GM04504 (cell line): ENCODE results near the gene PMFBP1.

Experiments
- DNase-seq: peaks from one replicate; pipeline ENCODE4 v3.0.0-alpha.2; 2012; ENCODE audit warnings: low read depth

The PMFBP1 gene, protein sequence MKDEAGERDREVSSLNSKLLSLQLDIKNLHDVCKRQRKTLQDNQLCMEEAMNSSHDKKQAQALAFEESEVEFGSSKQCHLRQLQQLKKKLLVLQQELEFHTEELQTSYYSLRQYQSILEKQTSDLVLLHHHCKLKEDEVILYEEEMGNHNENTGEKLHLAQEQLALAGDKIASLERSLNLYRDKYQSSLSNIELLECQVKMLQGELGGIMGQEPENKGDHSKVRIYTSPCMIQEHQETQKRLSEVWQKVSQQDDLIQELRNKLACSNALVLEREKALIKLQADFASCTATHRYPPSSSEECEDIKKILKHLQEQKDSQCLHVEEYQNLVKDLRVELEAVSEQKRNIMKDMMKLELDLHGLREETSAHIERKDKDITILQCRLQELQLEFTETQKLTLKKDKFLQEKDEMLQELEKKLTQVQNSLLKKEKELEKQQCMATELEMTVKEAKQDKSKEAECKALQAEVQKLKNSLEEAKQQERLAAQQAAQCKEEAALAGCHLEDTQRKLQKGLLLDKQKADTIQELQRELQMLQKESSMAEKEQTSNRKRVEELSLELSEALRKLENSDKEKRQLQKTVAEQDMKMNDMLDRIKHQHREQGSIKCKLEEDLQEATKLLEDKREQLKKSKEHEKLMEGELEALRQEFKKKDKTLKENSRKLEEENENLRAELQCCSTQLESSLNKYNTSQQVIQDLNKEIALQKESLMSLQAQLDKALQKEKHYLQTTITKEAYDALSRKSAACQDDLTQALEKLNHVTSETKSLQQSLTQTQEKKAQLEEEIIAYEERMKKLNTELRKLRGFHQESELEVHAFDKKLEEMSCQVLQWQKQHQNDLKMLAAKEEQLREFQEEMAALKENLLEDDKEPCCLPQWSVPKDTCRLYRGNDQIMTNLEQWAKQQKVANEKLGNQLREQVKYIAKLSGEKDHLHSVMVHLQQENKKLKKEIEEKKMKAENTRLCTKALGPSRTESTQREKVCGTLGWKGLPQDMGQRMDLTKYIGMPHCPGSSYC

DNA sequence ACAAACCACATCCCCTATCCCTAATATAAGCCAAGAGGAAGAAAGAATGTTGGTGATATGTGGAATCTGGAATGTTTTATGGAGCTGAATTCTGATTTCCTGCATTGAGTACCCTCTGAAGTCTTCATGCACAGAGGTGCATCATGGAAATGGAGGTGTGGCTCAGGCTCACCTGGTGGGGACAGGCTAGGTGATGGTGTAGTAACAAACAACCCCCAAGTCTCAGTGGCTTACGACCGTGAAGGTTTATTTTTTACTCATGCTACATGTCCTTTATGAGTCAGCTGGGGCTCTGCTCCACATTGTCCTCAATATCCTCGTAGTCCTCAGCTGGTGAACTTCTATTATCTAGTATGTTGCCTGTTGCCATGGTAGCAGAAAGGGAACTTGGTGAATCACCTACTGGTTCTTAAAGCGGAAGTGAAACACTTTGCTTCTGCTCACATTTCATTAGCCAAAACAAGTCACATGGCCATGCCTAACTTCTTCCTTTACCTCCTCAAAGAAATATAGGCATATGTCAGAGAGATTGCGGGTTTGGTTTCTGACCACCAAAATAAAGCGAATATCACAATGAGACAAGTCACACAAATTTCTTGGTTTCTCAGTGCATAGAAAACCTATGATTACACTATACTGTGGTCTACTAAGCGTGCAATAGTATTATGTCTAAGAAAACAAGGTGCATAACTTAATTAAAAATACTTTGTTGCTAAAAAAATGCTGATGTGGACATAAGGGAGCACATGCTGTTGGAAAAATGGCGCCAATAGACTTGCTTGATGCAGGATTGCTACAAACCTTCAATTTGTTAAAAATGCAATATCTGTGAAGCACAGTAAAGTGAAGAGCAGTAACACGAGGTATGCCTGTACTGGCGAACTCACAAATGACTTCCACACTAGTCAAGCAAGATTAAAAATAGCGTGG, at the start of gene PMFBP1:
Gene PMFBP1, minus strand, starts transcription at position 51 of the 930 bp plus-strand sequence. CDS start 947 bp downstream, outside the sequence.
- peak; percentile 44 for DNase-seq

DNA sequence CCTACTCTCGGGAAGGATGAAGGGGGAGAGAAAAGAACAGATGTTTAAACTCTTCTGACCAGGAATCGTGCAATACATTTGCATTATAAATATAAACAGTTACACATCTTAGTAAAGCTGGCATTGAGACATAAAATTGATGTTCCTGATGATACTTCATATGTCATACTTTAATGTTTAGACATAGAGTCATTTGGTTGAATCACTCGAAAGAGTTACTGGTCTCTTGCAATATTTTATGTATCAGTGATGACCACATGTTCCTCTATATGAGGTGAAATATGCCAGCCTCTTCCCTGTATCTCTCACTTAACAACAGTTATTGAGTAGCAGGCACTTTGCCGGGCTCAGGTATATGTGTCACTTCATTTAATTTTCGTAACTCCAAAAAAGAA, 49.7 kb upstream of the PMFBP1 start:
- no peak for DNase-seq

DNA sequence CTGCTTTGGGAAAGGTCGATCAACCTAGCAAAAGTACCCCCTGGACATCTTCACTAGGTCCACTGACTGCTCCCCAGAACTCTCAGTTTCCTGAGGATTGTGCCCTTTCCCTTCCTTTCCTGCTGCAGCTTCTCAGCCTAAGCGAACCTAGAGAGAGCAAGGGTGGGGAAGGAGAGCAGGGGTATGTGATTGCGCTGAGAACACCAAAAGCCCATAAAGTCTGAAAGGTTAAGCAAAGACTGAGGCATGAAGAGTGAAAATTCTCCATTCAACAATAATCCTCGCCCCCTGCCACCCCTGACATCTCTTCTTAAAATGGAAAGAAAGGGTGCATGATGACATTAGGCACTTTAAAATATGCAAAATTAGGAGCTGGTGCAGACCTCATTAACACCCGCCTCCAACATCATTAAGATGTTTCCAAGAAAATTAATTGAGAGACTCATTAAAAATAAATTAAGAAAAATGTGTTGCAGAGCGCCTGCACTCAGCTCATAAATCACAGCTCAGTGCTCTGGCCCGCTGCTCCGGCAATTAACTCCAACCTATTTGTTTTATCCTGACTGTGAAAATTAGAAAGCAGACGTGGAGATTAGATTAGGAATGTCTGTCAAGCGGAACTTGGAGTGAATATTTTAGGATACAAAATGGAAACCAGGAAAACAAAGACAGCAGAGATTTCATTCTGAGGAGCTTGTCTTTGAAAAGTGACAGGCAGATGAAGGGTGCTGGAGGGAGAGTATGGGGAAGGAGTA, 49.1 kb upstream of the PMFBP1 start:
- no peak for DNase-seq

DNA sequence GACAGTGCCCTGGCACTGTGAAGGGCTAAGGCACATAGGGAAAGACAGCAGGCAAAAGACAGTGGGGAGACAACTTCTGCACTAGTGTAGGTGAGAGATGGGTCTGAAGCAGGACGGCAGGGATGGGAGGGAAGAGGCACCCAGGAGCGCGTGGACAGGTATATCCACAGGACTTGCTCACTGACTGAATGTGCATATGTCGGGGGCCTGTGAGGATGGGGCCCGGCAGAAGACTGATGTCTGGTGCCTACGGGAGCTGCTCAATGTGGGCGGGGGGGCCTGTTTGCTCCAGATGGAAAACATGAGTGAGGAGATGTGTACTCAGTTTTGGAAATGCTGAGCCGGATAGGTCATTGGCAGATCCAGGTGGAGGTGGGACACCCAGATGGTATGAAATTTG, 47.3 kb upstream of the PMFBP1 start:
- DNase-seq, result no peak

DNA sequence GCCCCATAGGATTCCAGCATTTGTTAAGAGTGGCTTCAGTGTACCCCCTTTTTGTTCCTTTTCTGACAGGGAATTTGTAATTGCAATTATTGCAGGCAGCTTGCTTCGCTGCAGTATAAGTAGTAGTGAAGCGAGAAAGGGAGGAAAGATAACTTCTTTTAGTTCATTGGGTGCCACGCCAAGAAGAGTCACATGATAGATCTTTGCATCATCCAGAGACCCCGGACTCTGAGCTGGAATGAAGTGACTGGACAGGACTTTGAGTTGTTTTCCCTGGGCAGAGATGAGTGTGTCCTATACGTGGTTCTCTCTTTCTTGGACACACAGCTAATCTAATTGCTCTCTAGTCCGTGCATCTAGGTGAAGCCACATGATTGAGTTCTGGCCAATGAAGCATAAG, 44.8 kb upstream of the PMFBP1 start:
- no peak for DNase-seq

DNA sequence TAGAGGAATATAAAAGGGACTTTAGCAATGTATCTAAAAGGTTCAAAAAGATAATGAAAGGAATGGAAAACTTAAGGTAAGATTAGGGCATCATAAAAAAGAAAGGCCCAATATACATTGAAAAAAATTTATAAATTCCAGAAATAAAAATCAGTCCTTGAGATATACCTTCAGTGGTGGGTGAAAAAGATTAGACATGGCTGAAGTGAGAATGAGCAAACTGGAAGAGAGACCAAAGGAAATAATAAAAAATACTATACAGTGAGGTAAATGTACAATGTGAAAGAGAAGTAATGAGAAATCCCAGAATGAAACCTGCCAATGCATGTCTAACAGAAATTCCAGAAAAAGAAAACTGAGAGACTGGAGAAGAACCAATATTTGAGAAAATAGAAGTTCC, 42.9 kb upstream of the PMFBP1 start:
- no peak for DNase-seq

DNA sequence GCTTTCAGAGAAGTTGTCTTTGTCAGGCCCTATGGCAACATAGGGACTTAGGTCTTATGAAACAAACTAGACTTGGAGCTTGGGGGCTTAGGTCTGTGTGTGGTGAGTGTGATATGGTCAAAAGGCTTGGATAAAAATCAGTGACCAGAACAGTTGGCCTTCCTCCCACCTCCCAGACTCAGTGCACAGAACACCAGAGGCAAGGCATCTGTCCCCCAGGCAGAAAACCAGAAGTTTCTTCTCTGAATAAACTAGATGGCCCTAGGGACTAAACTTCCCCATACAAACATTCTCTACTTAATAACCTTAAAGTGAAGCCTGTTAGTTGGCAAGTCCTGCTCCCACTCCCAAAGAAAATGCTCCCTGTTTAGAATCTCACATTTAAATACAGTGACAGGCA, 39.2 kb upstream of the PMFBP1 start:
- DNase-seq, result no peak

DNA sequence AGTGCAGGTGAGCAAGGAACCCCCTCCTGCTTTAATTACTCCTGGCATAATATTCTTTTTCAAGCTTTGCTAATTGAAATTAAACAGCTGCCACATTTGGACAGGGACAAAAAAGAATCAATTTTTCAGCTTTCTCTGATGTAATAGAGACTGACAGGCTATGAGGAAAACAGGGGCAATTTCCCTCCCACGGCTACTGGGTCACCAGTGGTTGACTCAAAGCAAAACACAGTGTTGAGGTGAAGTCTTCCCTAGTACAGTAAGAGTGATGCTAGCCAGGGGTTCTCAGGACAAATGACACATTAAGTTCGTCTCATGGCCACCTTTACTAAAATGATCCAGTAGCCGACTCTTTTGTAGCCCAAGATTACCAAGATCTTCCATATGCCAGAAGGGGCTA, 38.6 kb upstream of the PMFBP1 start:
- no peak for DNase-seq

DNA sequence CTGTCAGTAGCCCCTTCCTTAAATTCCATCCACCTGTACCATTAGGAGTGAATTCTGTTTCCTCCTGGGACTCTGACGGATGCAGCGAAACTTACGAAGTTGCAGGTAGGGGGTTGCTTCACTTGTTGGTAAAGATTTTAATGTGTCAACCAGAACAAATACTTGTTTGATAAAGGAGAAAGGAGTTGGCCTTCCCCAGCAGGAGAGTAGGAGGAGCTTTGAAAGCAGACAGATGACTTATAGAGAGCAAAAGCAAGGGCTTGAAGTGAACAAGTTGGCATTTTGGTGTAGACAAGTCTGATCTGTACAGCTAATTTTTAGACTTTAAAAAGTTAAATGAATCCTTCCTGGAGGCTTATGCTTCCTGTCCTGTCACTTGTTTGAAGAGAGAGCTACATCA, 38.1 kb upstream of the PMFBP1 start:
- DNase-seq, result no peak

DNA sequence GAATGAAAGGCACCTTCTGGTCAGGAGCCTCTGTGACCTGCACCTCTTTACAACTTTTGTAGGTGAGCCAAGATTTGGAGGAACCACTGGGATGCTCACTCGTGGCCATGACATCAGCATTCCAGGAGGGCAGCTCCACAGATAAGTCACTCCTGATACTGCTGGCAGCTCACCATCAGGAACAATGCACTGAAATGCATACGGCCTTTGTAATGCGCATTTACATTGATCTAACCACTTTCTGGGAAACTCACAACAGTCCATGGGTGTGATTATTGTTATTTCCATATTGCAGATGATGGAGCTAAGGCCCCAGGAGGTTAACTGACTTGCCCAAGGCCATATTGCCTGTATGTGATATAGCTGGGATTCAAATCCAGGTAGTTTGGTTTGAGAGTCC, 34.3 kb upstream of the PMFBP1 start:
- no peak for DNase-seq

DNA sequence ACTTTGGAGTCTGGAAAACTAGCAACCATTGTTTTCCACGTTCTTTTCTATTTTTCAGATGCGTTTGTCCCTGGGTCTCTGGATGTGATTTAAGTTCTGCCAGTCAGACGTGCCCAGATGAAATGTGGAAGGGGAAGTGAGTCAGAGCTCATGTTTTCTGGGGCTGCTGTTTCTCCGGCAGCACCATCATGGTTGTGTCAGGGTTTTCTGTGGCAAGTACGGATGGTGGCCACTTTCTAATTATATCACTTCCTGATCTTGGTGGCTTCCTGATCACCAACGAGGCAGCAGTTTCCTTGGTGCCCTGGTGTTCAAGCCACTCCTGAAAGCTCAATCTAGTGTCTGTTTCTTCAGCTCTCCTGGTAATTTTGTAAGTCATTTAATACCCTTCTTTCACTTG, 31.4 kb upstream of the PMFBP1 start:
- DNase-seq, result no peak

DNA sequence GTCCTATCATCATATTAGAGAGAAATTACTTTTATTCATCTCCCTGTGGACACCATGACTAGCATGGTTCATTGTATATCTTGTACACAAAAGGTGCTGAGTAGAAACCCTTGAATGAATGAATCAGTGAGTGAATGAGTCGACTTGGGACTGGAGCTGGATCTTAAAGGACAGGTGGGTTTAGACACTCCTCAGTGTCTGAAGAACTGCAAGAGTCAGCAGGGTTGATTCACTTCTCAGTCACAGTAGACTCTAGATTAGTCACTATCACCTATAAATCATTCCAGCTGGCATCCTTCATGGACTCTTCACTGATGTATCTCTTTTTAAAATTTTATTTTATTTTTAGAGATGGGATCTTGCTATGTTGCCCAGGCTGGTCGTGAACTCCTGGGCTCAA, 30.1 kb upstream of the PMFBP1 start:
- DNase-seq, result no peak

DNA sequence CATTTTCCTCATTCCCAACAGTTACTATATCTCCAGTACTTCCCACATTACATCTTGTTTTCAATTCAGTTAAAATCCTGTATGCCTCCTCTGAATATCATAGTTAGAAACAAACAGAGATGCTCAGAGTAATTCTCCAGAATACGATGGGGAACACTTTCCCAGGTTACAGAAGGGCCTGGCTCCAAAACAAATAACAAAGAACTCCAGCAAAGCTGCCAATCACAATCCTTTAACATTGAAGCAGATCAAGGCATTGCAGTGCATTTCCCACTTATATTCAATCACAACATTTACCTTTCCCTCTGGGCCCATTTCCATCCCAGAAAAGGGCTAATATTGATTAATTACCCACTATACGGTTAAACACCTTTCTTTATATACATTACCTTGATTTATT, 29.4 kb upstream of the PMFBP1 start:
- DNase-seq, result no peak

DNA sequence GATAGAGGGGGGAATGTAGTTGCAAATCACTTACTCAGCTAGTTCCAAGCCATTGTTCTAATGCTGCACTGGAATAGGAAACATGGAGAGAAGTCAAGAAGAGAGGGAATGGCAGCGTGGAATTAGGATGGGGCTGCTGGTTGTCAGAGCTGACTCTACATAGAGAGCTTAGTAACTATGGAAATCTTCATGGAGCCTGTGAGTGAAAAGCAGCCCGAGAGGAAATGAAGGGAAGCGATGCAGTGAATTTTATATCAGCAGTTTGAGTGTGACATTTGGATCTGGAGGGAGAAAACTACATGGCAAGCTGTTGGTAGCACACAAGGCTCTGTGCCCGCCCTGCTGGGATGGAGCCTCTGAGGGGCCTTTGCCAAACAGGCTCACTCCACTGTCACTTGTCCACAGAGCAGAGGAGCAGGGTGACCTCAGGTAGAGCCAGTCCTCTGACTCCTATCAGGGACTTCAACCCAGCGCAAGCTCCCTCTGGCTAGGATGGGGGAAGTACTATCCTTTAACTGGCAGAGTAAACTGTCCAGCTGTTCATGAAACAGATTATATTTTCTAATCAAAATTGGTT, 27.9 kb upstream of the PMFBP1 start:
- DNase-seq, result no peak

DNA sequence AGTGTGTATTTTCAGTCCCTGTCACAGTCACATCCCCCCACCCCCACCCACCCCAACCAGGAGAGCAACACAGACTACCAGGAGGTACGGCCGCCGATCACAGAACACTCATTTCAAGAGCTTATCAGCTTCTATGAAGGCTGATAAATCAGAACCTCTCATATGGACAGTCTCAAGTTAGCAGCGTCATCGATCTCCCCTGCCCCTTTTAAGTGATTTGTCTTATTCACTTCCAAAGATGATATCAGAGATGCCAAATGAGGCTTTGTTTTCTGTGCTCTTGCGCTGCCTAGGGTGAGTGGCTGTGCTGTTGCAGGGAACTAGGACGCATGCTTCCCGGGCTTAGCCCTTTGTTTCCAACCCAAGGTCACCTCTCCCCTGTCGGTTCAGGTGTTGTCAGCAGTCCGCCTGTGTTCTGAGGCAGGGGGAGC, 26.8 kb upstream of the PMFBP1 start:
- no peak for DNase-seq

DNA sequence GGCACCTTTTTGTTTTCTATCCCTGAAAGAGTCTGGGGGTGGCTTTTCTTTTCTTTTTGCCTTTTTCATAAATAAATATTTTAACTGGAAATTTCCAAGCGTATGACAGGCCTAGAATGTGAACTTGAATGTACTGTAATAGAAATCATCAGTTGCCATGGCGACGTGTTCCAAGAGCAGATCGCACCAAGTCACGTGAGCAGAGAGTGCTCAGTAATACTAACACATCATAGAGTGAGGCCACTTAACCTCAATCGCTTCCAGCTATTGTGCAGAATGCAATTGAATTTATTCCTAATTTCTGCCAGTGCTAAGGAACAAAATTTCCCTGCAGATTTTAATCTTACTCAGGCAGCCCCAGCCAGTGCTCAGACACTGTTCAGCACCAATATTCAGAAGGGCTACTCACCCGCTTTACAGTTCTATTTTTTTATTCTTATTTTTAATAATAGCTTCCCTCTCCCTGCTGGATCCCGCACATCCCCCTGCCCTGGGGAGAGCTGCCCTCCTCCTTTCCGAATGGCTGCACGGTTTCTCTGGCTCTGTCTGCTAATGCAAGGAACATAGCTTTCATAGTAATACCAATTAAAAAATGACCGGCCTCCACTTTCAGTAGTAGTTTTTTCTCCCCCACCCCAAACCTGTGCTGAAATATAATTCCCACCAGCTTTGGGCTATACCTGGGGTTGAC, 26.2 kb upstream of the PMFBP1 start:
- DNase-seq, result peak; percentile 67

DNA sequence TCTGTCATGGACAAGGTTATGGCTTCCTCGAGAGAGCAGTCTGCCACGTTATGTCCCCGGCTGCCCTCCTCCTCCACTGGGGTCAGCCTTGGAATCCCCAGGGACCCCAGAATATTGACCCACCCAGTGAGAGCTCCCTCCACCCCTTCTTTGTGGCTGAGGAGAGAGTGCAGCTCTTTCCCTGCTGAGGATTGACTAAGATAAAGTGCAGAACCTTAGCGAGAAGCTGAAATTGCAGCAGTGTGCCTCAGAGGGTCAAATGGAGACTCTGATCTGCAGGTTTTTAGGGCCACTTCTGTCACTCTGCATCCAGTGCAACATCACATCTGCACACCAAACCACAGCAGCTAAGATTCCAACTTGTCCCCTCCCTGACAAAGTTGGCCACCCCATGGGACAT, 25.6 kb upstream of the PMFBP1 start:
- DNase-seq, result no peak

DNA sequence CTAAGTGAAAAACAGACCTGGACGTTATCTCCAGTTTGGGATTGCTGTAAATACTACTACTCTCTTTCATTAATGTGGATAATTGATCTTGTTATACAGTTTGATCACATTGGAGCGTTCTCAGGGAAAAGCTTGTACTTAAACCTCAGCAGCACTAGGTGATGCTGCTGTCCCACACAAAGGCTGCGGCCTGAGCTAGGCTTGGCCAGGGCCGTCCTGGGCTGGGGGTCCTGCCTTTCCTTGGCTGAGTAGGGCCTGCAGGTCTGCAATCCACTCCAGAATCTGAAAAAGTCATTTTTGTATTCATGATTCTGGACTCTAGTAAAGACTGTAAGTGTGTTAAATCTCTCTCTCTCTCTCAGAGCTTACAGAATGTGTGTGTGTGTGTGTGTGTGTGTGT, 23.7 kb upstream of the PMFBP1 start:
- no peak for DNase-seq

DNA sequence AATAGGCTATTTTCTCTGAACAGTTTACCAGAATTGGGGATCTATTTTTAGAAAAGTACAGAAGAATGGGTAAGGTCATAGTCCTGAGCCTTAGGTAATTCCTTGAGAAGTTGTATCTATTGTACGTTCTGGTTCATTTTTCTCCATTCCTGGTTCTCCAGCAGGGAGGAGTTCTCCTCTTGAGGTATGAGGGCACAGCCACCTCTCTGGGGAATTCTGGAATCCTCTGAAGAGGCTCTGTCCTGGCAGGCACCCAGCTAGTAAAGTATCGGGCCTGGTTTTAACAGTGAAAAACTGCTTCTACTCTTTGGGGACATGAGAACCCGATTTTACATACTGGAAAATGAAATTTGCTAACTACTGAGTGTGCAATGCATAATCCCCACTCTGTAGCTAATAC, 19.6 kb upstream of the PMFBP1 start:
- peak; percentile 19 for DNase-seq

DNA sequence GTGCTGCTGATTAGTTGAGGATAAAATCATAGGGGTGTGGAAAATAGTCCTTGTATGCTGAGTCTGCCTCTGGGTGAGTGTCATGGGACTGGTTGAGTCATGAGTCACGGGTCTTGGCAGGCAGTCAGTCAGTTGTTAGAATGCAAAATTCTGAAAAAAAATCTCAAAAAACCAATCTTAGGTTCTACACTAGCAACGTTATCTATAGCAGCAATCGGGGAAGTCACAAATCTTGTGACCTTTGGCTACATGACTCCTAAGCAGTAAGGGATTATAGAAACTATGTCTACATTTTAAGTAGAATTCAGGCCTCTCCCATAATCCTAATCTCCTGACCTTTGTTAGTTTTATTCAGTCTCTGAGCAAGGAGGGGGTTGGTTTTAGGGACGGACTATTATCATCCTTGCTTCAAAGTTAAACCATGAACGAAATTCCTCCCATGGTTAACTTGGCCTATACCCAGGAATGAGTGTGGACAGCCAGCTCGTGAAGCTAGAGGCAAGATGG, 18.0 kb upstream of the PMFBP1 start:
- peak; percentile 24 for DNase-seq
